Thoracic aorta endothelial cell (primary cell): ENCODE results near the gene RNASE7. TPM values are rescaled to one million over a fixed set of nuclear protein-coding genes. Genes with fewer than 3 reads are reported as not detected.

Experiments used
- total RNA-seq: library from RNA; depleted of rRNA; stranded (reverse); fragments of >200 nt; gene quantifications from 2 replicates; pipeline ENCODE4 v1.2.3, GENCODE V29; 2012

Gene RNASE7, protein sequence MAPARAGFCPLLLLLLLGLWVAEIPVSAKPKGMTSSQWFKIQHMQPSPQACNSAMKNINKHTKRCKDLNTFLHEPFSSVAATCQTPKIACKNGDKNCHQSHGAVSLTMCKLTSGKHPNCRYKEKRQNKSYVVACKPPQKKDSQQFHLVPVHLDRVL
- total RNA-seq = not detected in 2 replicates

DNA sequence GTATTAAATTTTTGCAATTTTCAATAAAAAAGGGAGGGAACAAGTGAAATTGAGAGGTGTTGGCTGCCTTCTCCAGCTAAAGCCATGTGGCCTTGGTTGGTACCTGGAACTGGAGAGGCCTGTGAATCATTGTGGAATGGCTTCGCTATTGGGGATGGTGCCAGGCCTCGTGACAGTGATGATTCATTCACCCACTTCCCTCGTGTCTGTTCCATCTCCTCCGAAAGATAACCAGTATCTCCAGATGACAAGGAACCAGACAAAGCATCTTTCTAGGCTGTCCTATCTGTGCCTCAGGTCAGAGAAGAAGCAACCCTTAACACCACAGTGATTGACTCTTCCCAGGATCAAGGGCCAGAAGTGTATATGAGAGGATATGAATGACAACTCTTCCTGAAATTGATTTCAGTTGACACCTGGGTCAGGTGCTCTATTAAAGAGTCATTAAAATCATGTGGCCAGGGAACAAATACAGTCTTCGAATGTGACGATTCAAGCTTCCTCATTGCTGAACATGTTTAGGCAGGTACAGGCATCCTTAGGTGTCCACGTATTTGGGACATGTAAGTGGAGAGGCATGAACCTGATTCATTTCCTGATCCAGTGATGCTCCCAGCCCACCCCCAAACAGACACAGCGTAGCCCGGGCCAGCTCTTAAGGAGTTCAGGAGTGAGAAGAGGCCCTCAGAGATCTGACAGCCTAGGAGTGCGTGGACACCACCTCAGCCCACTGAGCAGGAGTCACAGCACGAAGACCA is at the start of gene RNASE7:
Gene RNASE7 (plus strand): TSS at position 687 of the 758 bp plus-strand sequence. CDS start 631 bp downstream, outside the sequence.

DNA sequence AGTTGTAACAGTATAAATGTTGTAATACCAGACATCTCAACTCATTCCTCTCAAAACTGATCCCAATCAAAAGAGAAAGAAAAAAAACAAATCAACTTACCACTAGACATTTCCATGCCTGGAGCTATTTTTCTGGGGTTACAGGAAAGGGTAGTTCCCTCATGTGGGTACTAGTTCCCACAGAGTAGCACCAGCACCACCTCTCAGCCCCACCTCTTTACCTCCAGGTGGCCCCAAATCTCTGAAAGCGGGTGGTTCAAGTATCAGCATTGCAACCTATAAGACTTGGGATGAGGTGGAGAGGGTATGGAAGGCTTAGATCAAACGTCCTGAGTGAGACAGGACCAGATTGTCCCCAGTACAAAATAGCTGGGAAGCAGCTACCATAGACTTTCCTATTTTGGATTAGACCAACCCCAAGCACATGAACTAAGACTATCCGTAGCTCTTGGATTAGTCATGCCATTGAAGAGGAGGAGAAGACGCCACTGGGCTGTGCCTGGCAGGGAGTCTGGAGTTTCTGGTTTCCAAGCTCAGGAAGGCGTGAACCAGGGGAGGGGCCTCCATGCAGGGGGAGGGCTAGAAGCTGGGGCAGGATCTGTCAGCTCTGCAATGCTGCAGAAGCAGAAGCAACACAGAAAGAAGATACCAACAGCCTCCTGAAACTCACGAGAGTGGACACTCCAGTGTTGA is 43.3 kb upstream of the RNASE7 start, which contains the start of gene SLC39A2:
Gene SLC39A2 (plus strand): TSS at position 620 of the 693 bp plus-strand sequence. CDS start 154 bp downstream, outside the sequence.

DNA sequence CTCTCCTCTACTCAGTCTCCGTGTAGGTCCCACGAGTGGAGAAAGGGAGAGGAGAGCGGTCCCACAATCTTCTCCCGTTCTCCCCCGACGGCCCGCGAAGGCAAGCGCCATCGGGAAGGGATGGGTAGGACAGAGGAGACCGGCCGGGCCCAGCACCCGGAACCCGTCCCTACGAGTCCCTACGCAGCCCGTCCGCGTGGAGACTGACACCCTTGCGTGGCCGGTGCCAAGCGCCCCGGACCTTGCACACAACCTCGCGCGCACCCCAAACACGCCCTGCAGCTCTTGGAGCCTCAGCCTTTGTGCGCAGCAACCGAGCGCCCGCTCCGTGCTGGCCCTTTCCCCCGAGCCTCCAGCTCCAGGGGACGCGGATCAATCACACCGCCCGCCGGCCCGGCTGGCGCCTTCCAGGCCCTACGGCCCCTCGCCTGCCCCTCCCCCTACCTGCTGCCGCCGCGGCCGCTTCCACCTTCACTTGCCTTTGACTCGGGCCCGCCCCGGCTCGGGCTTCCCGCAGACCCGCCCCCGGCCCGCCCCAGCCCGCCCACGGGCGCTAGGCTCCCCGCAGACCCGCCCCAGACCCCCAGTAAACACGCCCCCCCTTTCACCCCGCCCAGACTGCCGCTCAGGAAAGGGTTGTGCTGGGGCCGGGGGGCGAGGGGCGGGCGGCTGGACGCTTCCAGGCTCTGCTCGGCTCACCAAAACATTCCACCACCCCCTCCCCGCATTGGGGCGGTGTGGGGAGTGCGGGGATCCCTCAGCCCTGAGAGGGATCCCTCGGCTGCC is 17.4 kb upstream of the RNASE7 start, which contains the start of gene NDRG2:
Gene NDRG2 (minus strand): TSS at position 477 of the 786 bp plus-strand sequence. CDS start 1,746 bp downstream, outside the sequence.

DNA sequence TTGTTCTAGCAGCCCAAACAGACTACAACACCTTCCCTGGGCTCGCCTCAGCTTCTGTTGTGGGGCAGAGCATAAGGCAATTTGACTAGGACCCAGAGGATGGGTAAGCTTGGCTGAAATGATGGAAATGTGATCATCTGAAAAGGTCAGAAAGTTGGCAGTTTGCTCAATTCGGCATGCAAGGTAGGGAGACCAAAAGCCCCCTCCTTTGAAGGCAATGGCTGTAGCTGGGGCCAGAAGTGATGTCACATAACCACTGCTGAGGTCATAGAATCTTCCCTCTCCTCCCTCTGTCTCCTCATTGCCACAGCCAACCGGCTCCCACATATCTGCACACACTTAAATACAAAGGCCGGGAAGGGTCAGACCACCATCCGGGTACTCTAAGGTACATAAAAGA is 12.2 kb upstream of the RNASE7 start, which contains the start of gene TPPP2:
Gene TPPP2 (plus strand): TSS at position 301 of the 400 bp plus-strand sequence. CDS start 365 bp downstream, outside the sequence.

DNA sequence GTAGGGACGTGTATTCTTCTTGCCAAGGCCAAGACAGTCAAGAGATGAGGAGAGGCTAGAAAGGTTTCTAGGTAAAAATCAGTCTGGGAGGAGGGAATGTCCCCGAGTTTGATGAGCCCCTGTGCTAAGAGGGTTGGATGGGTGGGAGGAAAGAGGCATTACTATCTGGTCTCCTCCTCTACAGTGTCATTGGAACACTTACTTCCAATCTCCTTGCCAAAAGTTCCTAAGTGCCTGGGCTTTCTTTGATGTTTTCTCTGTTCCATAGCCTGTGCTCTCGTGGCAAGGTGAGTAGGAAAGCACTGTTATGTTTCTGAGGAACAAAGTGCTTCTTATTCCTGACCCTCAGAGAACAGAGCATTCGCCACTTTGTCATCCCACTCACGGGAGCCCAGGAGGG is 7.5 kb upstream of the RNASE7 start, which contains the start of gene RNASE13:
Gene RNASE13 (minus strand): TSS at position 101 of the 400 bp plus-strand sequence. CDS start 519 bp downstream, outside the sequence.

DNA sequence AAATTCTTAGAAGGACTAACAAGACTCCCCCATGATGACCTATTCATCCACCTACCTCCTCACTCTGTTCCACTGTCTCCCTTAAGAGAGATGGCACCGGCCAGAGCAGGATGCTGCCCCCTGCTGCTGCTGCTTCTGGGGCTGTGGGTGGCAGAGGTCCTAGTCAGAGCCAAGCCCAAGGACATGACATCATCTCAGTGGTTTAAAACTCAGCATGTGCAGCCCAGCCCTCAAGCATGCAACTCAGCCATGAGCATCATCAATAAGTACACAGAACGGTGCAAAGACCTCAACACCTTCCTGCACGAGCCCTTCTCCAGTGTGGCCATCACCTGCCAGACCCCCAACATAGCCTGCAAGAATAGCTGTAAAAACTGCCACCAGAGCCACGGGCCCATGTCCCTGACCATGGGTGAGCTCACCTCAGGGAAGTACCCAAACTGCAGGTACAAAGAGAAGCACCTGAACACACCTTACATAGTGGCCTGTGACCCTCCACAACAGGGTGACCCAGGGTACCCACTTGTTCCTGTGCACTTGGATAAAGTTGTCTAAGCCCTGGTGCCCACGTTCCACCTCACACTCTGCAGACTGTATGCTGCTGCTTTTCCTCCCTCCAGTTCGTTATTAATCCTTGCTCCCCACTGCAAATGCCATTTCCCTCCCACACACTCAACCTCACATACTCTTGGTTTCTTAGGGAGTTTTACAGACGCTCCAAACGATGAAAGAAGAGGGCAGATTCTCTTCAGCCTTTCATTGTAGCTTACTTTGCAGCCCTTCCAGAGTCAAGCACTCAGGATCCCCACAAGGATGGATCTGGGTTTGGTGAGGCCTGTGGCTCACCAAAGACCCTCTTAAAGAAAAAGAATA is 15.9 kb downstream of the RNASE7 start, which contains the start of gene RNASE8:
Gene RNASE8 (plus strand): TSS at position 20 of the 873 bp plus-strand sequence. CDS start 71 bp downstream, at position 91.

DNA sequence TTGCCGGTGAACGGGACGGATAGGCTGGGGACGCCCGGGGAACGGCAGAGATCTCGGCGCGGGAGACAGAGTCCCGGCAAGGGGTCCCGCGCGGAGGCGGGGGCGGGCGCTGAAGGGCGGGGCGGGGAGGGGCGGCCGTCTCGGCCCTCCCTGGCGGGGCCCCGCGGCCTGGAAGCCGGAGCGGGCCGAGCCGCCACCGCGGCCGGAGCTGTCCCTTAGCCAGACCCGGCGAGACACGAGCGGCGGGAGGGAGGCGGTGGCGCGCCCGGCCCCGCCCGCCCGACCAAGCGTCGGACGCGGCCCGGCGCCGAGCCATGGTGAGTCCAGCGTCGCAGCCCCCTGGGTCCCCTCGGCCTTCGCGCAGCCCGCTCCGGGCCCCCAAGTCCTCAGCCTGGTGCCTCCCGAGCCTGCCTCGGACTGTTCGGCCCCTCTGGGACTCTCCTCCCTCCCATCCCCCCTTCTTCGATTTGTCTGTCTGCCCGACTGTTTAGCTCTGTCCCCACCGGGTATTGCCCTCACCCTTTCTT is 28.0 kb downstream of the RNASE7 start, which contains the start of gene ARHGEF40:
Gene ARHGEF40 (plus strand): TSS at position 222 of the 527 bp plus-strand sequence. CDS start 93 bp downstream, at position 315.

Other genes with a start within 250 kb of the RNASE7 start
- gene RNASE1, start 239.5 kb upstream of the RNASE7 start, total RNA-seq = 38.3 and 105 TPM in 2 replicates
- not detected in 2 replicates for gene RNASE3, start 151.0 kb upstream of the RNASE7 start, total RNA-seq
- gene RNASE2, start 86.9 kb upstream of the RNASE7 start, total RNA-seq = not detected in 2 replicates
- 38.3 and 50.9 TPM in 2 replicates for gene METTL17, start 52.4 kb upstream of the RNASE7 start, total RNA-seq
- gene SLC39A2, start 43.1 kb upstream of the RNASE7 start, total RNA-seq = not detected in 2 replicates
- 0.22 TPM in 1 of 2 replicates, not detected in the other for gene NDRG2, start 17.3 kb upstream of the RNASE7 start, total RNA-seq
- not detected in 2 replicates for gene TPPP2, start 12.1 kb upstream of the RNASE7 start, total RNA-seq
- not detected in 2 replicates for gene RNASE13, start 7.6 kb upstream of the RNASE7 start, total RNA-seq
- not detected in 2 replicates for gene RNASE8, start 15.5 kb downstream of the RNASE7 start, total RNA-seq
- 2.7 and 3.9 TPM in 2 replicates for gene ARHGEF40, start 27.9 kb downstream of the RNASE7 start, total RNA-seq
- gene ZNF219, start 56.3 kb downstream of the RNASE7 start, total RNA-seq = 5.2 and 7.2 TPM in 2 replicates
- not detected in 2 replicates for gene TMEM253, start 58.7 kb downstream of the RNASE7 start, total RNA-seq
- not detected in 2 replicates for gene OR5AU1, start 113.7 kb downstream of the RNASE7 start, total RNA-seq
- 884 and 933 TPM in 2 replicates for gene HNRNPC, start 227.1 kb downstream of the RNASE7 start, total RNA-seq
- gene RPGRIP1, start 237.7 kb downstream of the RNASE7 start, total RNA-seq = not detected in 2 replicates